Kidney (tissue), 14 donors: Measurements from ENCODE around the gene GMPPA. TPM values are rescaled to one million over a fixed set of nuclear protein-coding genes. Genes with fewer than 3 reads are reported as not detected.

Experiments
- DNase-seq, 5 donors: peaks; one replicate each; pipeline ENCODE4 v3.0.0-alpha.2; 2013 to 2020
- FAIRE-seq: peaks from 2 replicates; lab custom pipeline; 2012; peaks lifted over from hg19 to GRCh38; lab: Jason Lieb, UNC
- H3K27ac ChIP-seq, 2 donors: one replicate each; pipeline ENCODE4 v1.7.0; 2013; ENCODE audit warnings: low read depth in 2 of 2, low read length in 2 of 2, inconsistent platforms in 1 of 2
- H3K27me3 ChIP-seq: one replicate; pipeline ENCODE4 v1.7.1; 2013; ENCODE audit warnings: low read length, inconsistent platforms; ENCODE audit not compliant: control insufficient read depth, insufficient read depth
- H3K36me3 ChIP-seq, 3 donors: one replicate each; pipeline versions ENCODE4 v1.7.0 to v1.7.1; 2013; ENCODE audit warnings: low read length in 3 of 3, control low read depth in 1 of 3, inconsistent platforms in 1 of 3; ENCODE audit not compliant: insufficient read depth in 3 of 3, control insufficient read depth in 2 of 3
- H3K4me1 ChIP-seq, 3 donors: one replicate each; pipeline versions ENCODE4 v1.7.0 to v1.7.1; 2013; ENCODE audit warnings: low read length in 3 of 3, inconsistent platforms in 1 of 3, low read depth in 1 of 3; ENCODE audit not compliant: control insufficient read depth in 2 of 3, insufficient read depth in 2 of 3
- H3K4me3 ChIP-seq, 3 donors: one replicate each; pipeline versions ENCODE4 v1.7.0 to v1.8.1; 2013; ENCODE audit warnings: low read length in 3 of 3, control low read depth in 1 of 3, inconsistent platforms in 1 of 3
- H3K9ac ChIP-seq, 3 donors: one replicate each; pipeline versions ENCODE4 v1.7.0 to v1.7.1; 2013; ENCODE audit warnings: low read length in 3 of 3, control low read depth in 1 of 3, inconsistent platforms in 1 of 3
- H3K9me3 ChIP-seq, 3 donors: one replicate each; pipeline versions ENCODE4 v1.7.0 to v1.7.1; 2013; ENCODE audit warnings: low read length in 3 of 3, control low read depth in 1 of 3, inconsistent platforms in 1 of 3; ENCODE audit not compliant: control insufficient read depth in 2 of 3, insufficient read depth in 1 of 3
- intact Hi-C: fragments of 100-400 bp; cut with DNase I; formaldehyde crosslinking; loops from one replicate; pipeline ENCODE4 v1.11.1; 2022
- polyA plus RNA-seq: library from polyadenylated mRNA; stranded (reverse); fragments of 350-450 nt; fragmentation: Illumina TruSeq; extraction: RNeasy Lipid Tissue Mini Kit (QIAGEN cat#74804); gene quantifications from one replicate; pipeline ENCODE4 v1.2.3, GENCODE V29; 2014; ENCODE audit warnings: low read depth, low replicate concordance; ENCODE audit not compliant: insufficient read depth
- total RNA-seq: library from RNA; stranded (reverse); fragmentation: NEBNext Ultra II Directional; extraction: Animal tissue kit (Norgen Biotek cat#: 25700); gene quantifications from one replicate; pipeline ENCODE4 v1.2.1, GENCODE V29; 2021
- TF ChIP-seq, protein P1 (sequence below): IDR thresholded peaks from 3 replicates; pipeline ENCODE4 v1.5.1; 2012; ENCODE audit warnings: mild to moderate bottlenecking, moderate library complexity, borderline replicate concordance; ENCODE audit not compliant: insufficient read depth; ENCODE audit errors: extremely low read depth
- donor health status: control.
- donor health status: control.
- donor health status: control.
- donor health status: control.
- donor health status: control.
- donor health status: DM: yes; HTN: yes; CAD: no.
- donor health status: Normal renal cell carcinoma (clear cell type).

GMPPA gene
- total and polyA plus RNA-seq, 2 donors from 2014 or later, result 33.9 to 53.1 TPM

DNA sequence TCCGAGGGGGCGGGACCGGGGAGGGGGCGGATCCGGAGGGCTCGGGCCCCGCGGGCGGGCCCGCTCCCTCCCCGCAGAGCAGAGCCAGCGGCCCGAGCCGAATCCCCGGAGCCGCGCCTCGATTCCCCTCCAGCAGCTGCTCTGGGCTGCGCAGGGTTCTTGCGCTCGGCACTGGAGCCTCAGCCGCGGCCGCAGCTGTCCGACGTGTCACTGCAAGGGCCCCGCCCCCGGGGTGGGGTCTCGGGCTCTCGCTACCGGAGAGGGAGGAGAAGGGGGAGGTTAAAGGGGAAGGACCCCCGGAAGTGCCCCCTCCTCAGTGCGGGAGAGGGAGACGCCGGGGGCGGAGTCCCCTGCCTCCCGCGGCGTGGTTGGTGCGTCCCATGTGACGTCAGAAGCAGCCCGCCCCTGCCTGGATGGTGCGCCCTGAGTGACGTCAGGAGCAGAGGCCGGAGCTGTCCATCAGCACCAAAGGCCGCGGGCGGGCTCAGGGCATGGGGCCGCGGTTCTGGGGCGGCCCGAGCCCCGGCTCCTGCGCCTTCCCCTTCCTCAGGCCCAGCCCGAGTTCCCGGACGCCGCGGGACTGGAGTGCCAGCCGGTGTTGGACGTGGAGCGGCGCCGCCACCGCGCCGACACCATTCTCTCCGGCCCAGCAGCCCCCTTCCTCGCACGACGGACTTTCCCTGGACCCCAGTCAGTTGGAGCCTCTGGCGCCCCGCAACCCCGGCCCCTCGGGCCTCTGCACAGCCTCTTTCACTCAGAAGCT is 45.1 kb downstream of the GMPPA start, which contains the start of the genes CHPF and TMEM198:
Gene CHPF (minus strand): TSS at position 214 of the 763 bp plus-strand sequence. CDS start 271 bp downstream, outside the sequence.
Gene TMEM198 (plus strand): TSS at position 433 of the 763 bp plus-strand sequence. CDS start 700 bp downstream, outside the sequence.
- intact Hi-C loops, result no loop called here
- peaks cover 4 to 18% (median 9%) of the 10 kb centered on the region in 3 donors for H3K4me1 ChIP-seq
- TF ChIP-seq, protein P1, sequence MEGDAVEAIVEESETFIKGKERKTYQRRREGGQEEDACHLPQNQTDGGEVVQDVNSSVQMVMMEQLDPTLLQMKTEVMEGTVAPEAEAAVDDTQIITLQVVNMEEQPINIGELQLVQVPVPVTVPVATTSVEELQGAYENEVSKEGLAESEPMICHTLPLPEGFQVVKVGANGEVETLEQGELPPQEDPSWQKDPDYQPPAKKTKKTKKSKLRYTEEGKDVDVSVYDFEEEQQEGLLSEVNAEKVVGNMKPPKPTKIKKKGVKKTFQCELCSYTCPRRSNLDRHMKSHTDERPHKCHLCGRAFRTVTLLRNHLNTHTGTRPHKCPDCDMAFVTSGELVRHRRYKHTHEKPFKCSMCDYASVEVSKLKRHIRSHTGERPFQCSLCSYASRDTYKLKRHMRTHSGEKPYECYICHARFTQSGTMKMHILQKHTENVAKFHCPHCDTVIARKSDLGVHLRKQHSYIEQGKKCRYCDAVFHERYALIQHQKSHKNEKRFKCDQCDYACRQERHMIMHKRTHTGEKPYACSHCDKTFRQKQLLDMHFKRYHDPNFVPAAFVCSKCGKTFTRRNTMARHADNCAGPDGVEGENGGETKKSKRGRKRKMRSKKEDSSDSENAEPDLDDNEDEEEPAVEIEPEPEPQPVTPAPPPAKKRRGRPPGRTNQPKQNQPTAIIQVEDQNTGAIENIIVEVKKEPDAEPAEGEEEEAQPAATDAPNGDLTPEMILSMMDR, result no peak
- DNase-seq (peak; percentile 99 to 100 (median 99)), FAIRE-seq (peak; percentile 94)
- H3K4me3 ChIP-seq, result peak within 1 kb of the TSS; percentile 50 to 72 (median 66)
- H3K27me3 ChIP-seq, result no peaks in the 10 kb centered on the region
- H3K9me3 ChIP-seq, result no peaks in the 10 kb centered on the region
- H3K9ac ChIP-seq, result peak within 1 kb of the TSS; percentile 36 to 63 (median 59)
- H3K36me3 ChIP-seq, result peaks cover 0 to 8% (median 8%) of the 10 kb centered on the region in 3 donors
- H3K27ac ChIP-seq, result peak within 1 kb of the TSS; percentile 79 to 83

DNA sequence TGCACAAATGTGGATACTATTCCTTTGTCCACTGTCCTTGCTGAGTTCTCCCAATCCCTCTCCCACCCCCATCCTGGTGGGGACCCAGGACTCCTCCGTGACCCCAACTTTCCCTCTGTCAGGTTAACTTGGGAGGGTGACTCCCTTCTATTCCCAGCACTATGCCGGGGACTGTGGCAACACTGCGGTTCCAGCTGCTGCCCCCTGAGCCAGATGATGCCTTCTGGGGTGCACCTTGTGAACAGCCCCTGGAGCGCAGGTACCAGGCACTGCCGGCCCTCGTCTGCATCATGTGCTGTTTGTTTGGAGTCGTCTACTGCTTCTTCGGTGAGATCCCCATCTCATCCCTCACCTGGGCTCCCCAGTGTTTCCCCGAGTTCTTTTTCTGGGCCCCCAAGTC is 45.9 kb downstream of the GMPPA start:
- Histone ChIP-seq H3K9me3 (no peaks in the 10 kb centered on the region), H3K4me1 (peaks cover 4 to 18% (median 9%) of the 10 kb centered on the region in 3 donors), H3K27ac (no peak overlapping the region), H3K36me3 (peaks cover 0 to 8% (median 8%) of the 10 kb centered on the region in 3 donors), H3K4me3 (peak overlapping the region; percentile 23 to 72 (median 47)), H3K9ac (peak overlapping the region in 1 of 3 donors; percentile 58), H3K27me3 (no peaks in the 10 kb centered on the region)
- TF ChIP-seq, protein P1, result no peak
- no peak for FAIRE-seq
- intact Hi-C loops, result no loop called here
- peak in 1 of 5 donors; percentile 63 for DNase-seq

DNA sequence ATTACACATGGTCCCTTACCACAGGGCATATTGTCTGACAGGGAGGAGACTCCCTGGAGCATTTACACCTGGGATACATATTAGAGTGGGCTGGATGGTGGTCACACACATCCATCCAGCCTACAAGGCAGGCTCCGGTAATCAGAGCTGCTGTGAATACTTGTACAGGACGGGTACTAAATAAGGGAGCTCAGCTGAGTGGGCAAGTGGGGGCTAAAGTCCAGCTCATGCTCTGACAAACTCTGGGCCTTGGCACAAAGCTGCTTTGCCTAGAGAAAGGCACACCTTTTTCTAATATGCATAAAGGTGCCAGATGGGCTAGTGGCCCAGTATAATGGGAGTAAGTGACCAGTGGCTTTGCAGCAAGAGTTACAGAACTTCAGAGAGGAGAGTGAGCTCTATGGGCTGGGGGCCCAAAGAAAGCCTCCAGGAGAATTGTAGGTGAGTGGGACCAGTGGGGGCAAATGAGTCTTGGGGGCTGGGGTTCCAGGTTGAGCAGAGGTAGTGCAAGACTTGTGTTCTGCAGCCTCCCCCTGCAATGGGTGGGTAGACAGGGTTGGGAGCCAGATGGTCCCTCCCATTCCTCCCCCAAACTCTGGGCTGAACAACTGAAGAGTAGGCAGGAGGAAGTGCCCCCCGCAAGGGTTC is 46.7 kb downstream of the GMPPA start:
- H3K9me3 ChIP-seq, result no peaks in the 10 kb centered on the region
- intact Hi-C loops, result no loop called here
- H3K36me3 ChIP-seq, result peaks cover 0 to 8% (median 7%) of the 10 kb centered on the region in 3 donors
- H3K4me3 ChIP-seq, result no peak overlapping the region
- H3K9ac ChIP-seq, result no peak overlapping the region
- no peak overlapping the region for H3K27ac ChIP-seq
- DNase-seq (no peak), FAIRE-seq (no peak)
- peaks cover 4 to 18% (median 9%) of the 10 kb centered on the region in 3 donors for H3K4me1 ChIP-seq
- TF ChIP-seq, protein P1, result no peak
- no peaks in the 10 kb centered on the region for H3K27me3 ChIP-seq
